Chondrocyte (in vitro differentiated cells): ENCODE measurements around the gene MAB21L4. TPM values are rescaled to one million over a fixed set of nuclear protein-coding genes. Genes with fewer than 3 reads are reported as not detected.

ENCODE experiments used
- DNase-seq: peaks from one replicate; pipeline ENCODE4 v3.0.0; 2021; ENCODE audit warnings: mixed read lengths, low spot score
- H3K27ac Mint-ChIP-seq: one replicate; pipeline ENCODE4 v1.8.0; 2021; ENCODE audit warnings: mild to moderate bottlenecking, moderate library complexity, mixed read lengths; ENCODE audit not compliant: unreplicated experiment
- H3K27me3 Mint-ChIP-seq: 2 replicates; pipeline ENCODE4 v1.8.0; 2021; ENCODE audit warnings: low read depth, mixed read lengths
- H3K36me3 Mint-ChIP-seq: 2 replicates; pipeline ENCODE4 v1.8.0; 2021; ENCODE audit warnings: low read depth, mixed read lengths
- H3K4me1 Mint-ChIP-seq: 2 replicates; pipeline ENCODE4 v1.8.0; 2021; ENCODE audit warnings: low read depth, mild to moderate bottlenecking, mixed read lengths
- H3K4me3 Mint-ChIP-seq: one replicate; pipeline ENCODE4 v1.8.0; 2021; ENCODE audit warnings: mild to moderate bottlenecking, moderate library complexity, mixed read lengths; ENCODE audit not compliant: unreplicated experiment
- H3K9me3 Mint-ChIP-seq: 2 replicates; pipeline ENCODE4 v1.8.0; 2021; ENCODE audit warnings: low read depth, mixed read lengths
- CTCF ChIP-seq: fragments of 200-600 bp; sonication (generic); IDR thresholded peaks from 2 replicates; pipeline ENCODE4 v1.5.0; 2021; ENCODE audit warnings: antibody characterized with exemption, mild to moderate bottlenecking, moderate library complexity
- total RNA-seq: library from RNA; stranded (reverse); gene quantifications from 3 replicates; pipeline ENCODE4 v1.2.1, GENCODE V29; 2021

The MAB21L4 gene
- total RNA-seq, 1 donor from 2014 or later, result not detected

- Mint-ChIP-seq H3K36me3 (peaks cover 2% of the 10 kb centered on the region), H3K27ac (no peak overlapping the region), H3K4me3 (no peak overlapping the region), H3K4me1 (peaks cover 4% of the 10 kb centered on the region), H3K9me3 (peaks cover 6% of the 10 kb centered on the region), H3K27me3 (peaks cover 18% of the 10 kb centered on the region)
- TF ChIP-seq CTCF, result no peak
- no peak for DNase-seq
These were observed 1.1 kb upstream of the MAB21L4 start for GRCh38 chr2:240896871-240897692.

GRCh38 chr2:240896394-240896793, 438 bp upstream of the MAB21L4 start:
- Mint-ChIP-seq H3K27me3 (peaks cover 17% of the 10 kb centered on the region), H3K9me3 (peaks cover 6% of the 10 kb centered on the region), H3K4me1 (peaks cover 4% of the 10 kb centered on the region), H3K27ac (no peak overlapping the region), H3K4me3 (no peak overlapping the region), H3K36me3 (peaks cover 2% of the 10 kb centered on the region)
- no peak for DNase-seq
- TF ChIP-seq CTCF, result no peak

- TF ChIP-seq CTCF, result no peak
- Mint-ChIP-seq H3K27ac (no peak overlapping the region), H3K4me3 (no peak overlapping the region), H3K36me3 (no peaks in the 10 kb centered on the region), H3K9me3 (no peaks in the 10 kb centered on the region), H3K27me3 (peaks cover 10% of the 10 kb centered on the region), H3K4me1 (peaks cover 4% of the 10 kb centered on the region)
- DNase-seq, result no peak
These were observed 959 bp downstream of the MAB21L4 start for GRCh38 chr2:240894836-240895558.

- Mint-ChIP-seq H3K4me3 (no peak overlapping the region), H3K9me3 (no peaks in the 10 kb centered on the region), H3K4me1 (peaks cover 4% of the 10 kb centered on the region), H3K27me3 (peaks cover 9% of the 10 kb centered on the region), H3K27ac (no peak overlapping the region), H3K36me3 (no peaks in the 10 kb centered on the region)
- no peak for DNase-seq
- no peak for TF ChIP-seq CTCF
These were observed 1.9 kb downstream of the MAB21L4 start for GRCh38 chr2:240894006-240894405.

- TF ChIP-seq CTCF, result no peak
- no peaks in the 10 kb centered on the region for H3K36me3 Mint-ChIP-seq
- no peak for DNase-seq
- no peak overlapping the region for H3K4me3 Mint-ChIP-seq
- H3K4me1 Mint-ChIP-seq, result peaks cover 4% of the 10 kb centered on the region
- no peaks in the 10 kb centered on the region for H3K9me3 Mint-ChIP-seq
- H3K27me3 Mint-ChIP-seq, result peaks cover 6% of the 10 kb centered on the region
- H3K27ac Mint-ChIP-seq, result no peak overlapping the region
These were observed 2.6 kb downstream of the MAB21L4 start for GRCh38 chr2:240893363-240893844.
